H1 (cell line): ENCODE data around the gene CEP41. TPM values are rescaled to one million over a fixed set of nuclear protein-coding genes. Genes with fewer than 3 reads are reported as not detected.
A peak's percentile ranks its signal among the peaks of the same experiment; 100 is the strongest.

Experiments used
- CTCF ChIA-PET: fragments of 300-600 bp; sonication (Branson Sonifier 250); formaldehyde crosslinking; loops from one replicate; lab custom pipeline; 2021; ENCODE audit not compliant: partially characterized antibody; lab: Charles Lee
- POLR2A ChIA-PET: fragments of 300-600 bp; sonication (Branson Sonifier 250); formaldehyde crosslinking; loops from one replicate; lab custom pipeline; 2021; ENCODE audit warnings: inconsistent platforms; ENCODE audit not compliant: partially characterized antibody; lab: Charles Lee
- DNase-seq, 2 experiments: peaks; one replicate each; pipeline versions ENCODE4 v3.0.0 to v3.0.0-alpha.2; 2010 to 2022; ENCODE audit warnings: low spot score in 2 of 2, low read depth in 1 of 2, mixed read lengths in 1 of 2
- FAIRE-seq: peaks from 2 replicates; lab custom pipeline; 2011; peaks lifted over from hg19 to GRCh38; lab: Jason Lieb, UNC
- H2AFZ ChIP-seq: 2 replicates; pipeline ENCODE4 v1.8.1; 2012; ENCODE audit warnings: low read length, inconsistent platforms
- H2AK5ac ChIP-seq: 2 replicates; pipeline ENCODE4 v1.6.1; 2013; ENCODE audit warnings: low read depth, low read length
- H2BK120ac ChIP-seq: replicated peaks from 2 replicates; pipeline ENCODE3; 2013; ENCODE audit warnings: low read depth, low read length, inconsistent platforms
- H2BK12ac ChIP-seq: 2 replicates; pipeline ENCODE4 v1.6.1; 2013; ENCODE audit warnings: low read depth, low read length
- H2BK15ac ChIP-seq: 2 replicates; pipeline ENCODE4 v1.6.1; 2013; ENCODE audit warnings: low read length
- H2BK20ac ChIP-seq: 2 replicates; pipeline ENCODE4 v1.6.1; 2013; ENCODE audit warnings: low read length
- H2BK5ac ChIP-seq: 2 replicates; pipeline ENCODE4 v1.6.1; 2013; ENCODE audit warnings: low read depth, low read length
- H3K14ac ChIP-seq: 2 replicates; pipeline ENCODE4 v1.6.1; 2013; ENCODE audit warnings: inconsistent platforms; ENCODE audit not compliant: insufficient read length
- H3K18ac ChIP-seq: 2 replicates; pipeline ENCODE4 v1.6.1; 2013; ENCODE audit warnings: low read length; ENCODE audit errors: extremely low read depth
- H3K23ac ChIP-seq: 2 replicates; pipeline ENCODE4 v1.6.1; 2013; ENCODE audit warnings: inconsistent platforms; ENCODE audit not compliant: insufficient read length
- H3K23me2 ChIP-seq: 2 replicates; pipeline ENCODE4 v1.6.1; 2013; ENCODE audit warnings: low read depth, low read length
- H3K27ac ChIP-seq: 2 replicates; pipeline ENCODE4 v1.6.1; 2011; ENCODE audit warnings: low read depth, low read length, inconsistent platforms
- H3K27me3 ChIP-seq, 4 experiments: replicated peaks in 1 of 4; 1 replicate in 1 of 4; 2 replicates in 3 of 4; pipeline versions ENCODE4 v1.6.1 to v1.8.1; 2011 to 2013; ENCODE audit warnings: low read length in 3 of 4, mild to moderate bottlenecking in 3 of 4, inconsistent platforms in 2 of 4, mixed read lengths in 2 of 4, moderate library complexity in 1 of 4; ENCODE audit not compliant: control insufficient read depth in 3 of 4, insufficient read depth in 3 of 4; ENCODE audit errors: extremely low read depth in 1 of 4
- H3K36me3 ChIP-seq, 4 experiments: 2 replicates each; pipeline versions ENCODE4 v1.6.1 to v1.8.1; 2011 to 2013; ENCODE audit warnings: mild to moderate bottlenecking in 4 of 4, low read length in 3 of 4, moderate library complexity in 2 of 4, control low read depth in 1 of 4, inconsistent platforms in 1 of 4; ENCODE audit not compliant: insufficient read depth in 4 of 4, control insufficient read depth in 2 of 4
- H3K4ac ChIP-seq: replicated peaks from 2 replicates; pipeline ENCODE3; 2013; ENCODE audit warnings: low read length, low read depth, mixed read lengths, inconsistent platforms; ENCODE audit not compliant: insufficient read length
- H3K4me1 ChIP-seq, 4 experiments: replicated peaks in 1 of 4; 1 replicate in 1 of 4; 2 replicates in 3 of 4; pipeline versions ENCODE4 v1.6.1 to v1.8.1; 2011 to 2013; ENCODE audit warnings: low read length in 3 of 4, inconsistent platforms in 2 of 4, mixed read lengths in 1 of 4; ENCODE audit not compliant: insufficient read depth in 4 of 4, control insufficient read depth in 3 of 4
- H3K4me2 ChIP-seq, 2 experiments: 2 replicates each; pipeline versions ENCODE4 v1.6.1 to v1.8.1; 2011 to 2013; ENCODE audit warnings: low read depth in 2 of 2, low read length in 2 of 2, control low read depth in 1 of 2, inconsistent platforms in 1 of 2, mild to moderate bottlenecking in 1 of 2; ENCODE audit not compliant: insufficient read depth in 1 of 2
- H3K4me3 ChIP-seq, 4 experiments: fragments of 200-600, 300-600 bp in 1 of 4; sonication (generic), shearing (Covaris generic), sonication (Bioruptor Twin) in 1 of 4; 2 replicates each; pipeline versions ENCODE4 v1.5.1 to v1.8.1; 2011 to 2016; ENCODE audit warnings: low read length in 4 of 4, low read depth in 3 of 4, control low read depth in 2 of 4, inconsistent platforms in 2 of 4, mild to moderate bottlenecking in 2 of 4, mixed read lengths in 1 of 4, moderate library complexity in 1 of 4; ENCODE audit not compliant: insufficient read depth in 2 of 4; ENCODE audit errors: extremely low read depth in 1 of 4
- H3K56ac ChIP-seq: replicated peaks from 2 replicates; pipeline ENCODE3; 2013; ENCODE audit warnings: low read depth, mild to moderate bottlenecking, mixed read lengths, low read length, inconsistent platforms; ENCODE audit not compliant: insufficient read length
- H3K79me1 ChIP-seq: 2 replicates; pipeline ENCODE4 v1.6.1; 2013; ENCODE audit warnings: low read depth, low read length, control low read depth
- H3K79me2 ChIP-seq, 2 experiments: 2 replicates each; pipeline versions ENCODE4 v1.6.1 to v1.8.1; 2012 to 2013; ENCODE audit warnings: low read length in 2 of 2, mild to moderate bottlenecking in 2 of 2, inconsistent platforms in 1 of 2; ENCODE audit not compliant: insufficient read depth in 2 of 2, control insufficient read depth in 1 of 2
- H3K9ac ChIP-seq, 4 experiments: replicated peaks in 1 of 4; 1 replicate in 1 of 4; 2 replicates in 3 of 4; pipeline versions ENCODE4 v1.6.1 to v1.8.1; 2011 to 2013; ENCODE audit warnings: low read depth in 3 of 4, low read length in 3 of 4, control low read depth in 2 of 4, mild to moderate bottlenecking in 2 of 4, moderate library complexity in 2 of 4, inconsistent platforms in 1 of 4; ENCODE audit errors: extremely low read depth in 1 of 4
- H3K9me3 ChIP-seq, 2 experiments: 2 replicates each; pipeline versions ENCODE4 v1.6.1 to v1.8.1; 2012 to 2013; ENCODE audit warnings: mild to moderate bottlenecking in 2 of 2, moderate library complexity in 2 of 2, control low read depth in 1 of 2, inconsistent platforms in 1 of 2, low read depth in 1 of 2, low read length in 1 of 2, mixed read lengths in 1 of 2; ENCODE audit not compliant: insufficient read depth in 2 of 2
- H4K20me1 ChIP-seq, 2 experiments: replicated peaks in 1 of 2; 2 replicates each; pipeline versions ENCODE3 to v1.8.1; 2011 to 2013; ENCODE audit warnings: inconsistent platforms in 2 of 2, low read length in 2 of 2, mild to moderate bottlenecking in 1 of 2; ENCODE audit not compliant: insufficient read depth in 2 of 2, control insufficient read depth in 1 of 2
- H4K5ac ChIP-seq: 2 replicates; pipeline ENCODE4 v1.6.1; 2013; ENCODE audit warnings: low read length, low read depth, mixed read lengths, inconsistent platforms; ENCODE audit not compliant: insufficient read length
- H4K8ac ChIP-seq: 2 replicates; pipeline ENCODE4 v1.8.0; 2013; ENCODE audit warnings: mild to moderate bottlenecking, moderate library complexity, low read length, inconsistent platforms; ENCODE audit not compliant: insufficient read depth; ENCODE audit errors: extremely low read depth
- H4K91ac ChIP-seq: replicated peaks from 2 replicates; pipeline ENCODE3; 2013; ENCODE audit warnings: low read length, mixed read lengths, inconsistent platforms; ENCODE audit not compliant: insufficient read length
- CBX5 ChIP-seq: fragments of 300-800, 300-1000 bp; sonication (generic); IDR thresholded peaks from 2 replicates; pipeline ENCODE4 v1.7.1; 2016; ENCODE audit warnings: antibody characterized with exemption, low read length, low read depth
- CEBPB ChIP-seq: IDR thresholded peaks from 2 replicates; pipeline ENCODE4 v1.6.1; 2012; ENCODE audit warnings: low read depth, low read length
- MAX ChIP-seq: IDR thresholded peaks from 2 replicates; pipeline ENCODE4 v1.6.1; 2012; ENCODE audit warnings: inconsistent platforms
- RAD21 ChIP-seq, 2 experiments: IDR thresholded peaks in 1 of 2; conservative IDR thresholded peaks in 1 of 2; 2 replicates each; pipeline ENCODE4 v1.6.1; 2011; ENCODE audit warnings: low read depth in 2 of 2, low read length in 2 of 2, improper control_type of control experiment in 1 of 2, inconsistent platforms in 1 of 2, mild to moderate bottlenecking in 1 of 2, moderate library complexity in 1 of 2
- SIN3A ChIP-seq, 2 experiments: IDR thresholded peaks in 1 of 2; conservative IDR thresholded peaks in 1 of 2; 2 replicates each; pipeline ENCODE4 v1.6.1; 2011 to 2012; ENCODE audit warnings: low read length in 2 of 2, improper control_type of control experiment in 1 of 2, low read depth in 1 of 2, mild to moderate bottlenecking in 1 of 2
- SUZ12 ChIP-seq: fragments of 200-600 bp; sonication (generic); IDR thresholded peaks from 2 replicates; pipeline ENCODE4 v1.6.1; 2012; ENCODE audit warnings: mild to moderate bottlenecking, inconsistent platforms, low read length, moderate library complexity, mixed read lengths
- TAF7 ChIP-seq: optimal IDR thresholded peaks from 2 replicates; pipeline ENCODE3; 2011; ENCODE audit warnings: low read depth, mild to moderate bottlenecking, inconsistent platforms, low read length, moderate library complexity, borderline replicate concordance
- TEAD4 ChIP-seq: IDR thresholded peaks from 2 replicates; pipeline ENCODE4 v1.6.1; 2012; ENCODE audit warnings: low read depth, low read length, inconsistent platforms, mixed read lengths
- WGBS, 2 experiments: shearing (Covaris generic) in 1 of 2; methylation state at CpG; one replicate each; pipeline versions ENCODE4 v1.1.6 to v1.1.7; 2013 to 2015; ENCODE audit warnings: low lambda C conversion rate in 2 of 2, mixed read lengths in 2 of 2, inconsistent platforms in 1 of 2, low coverage in 1 of 2, missing lambda C conversion rate in 1 of 2; ENCODE audit not compliant: insufficient replicate concordance in 2 of 2, insufficient coverage in 1 of 2, insufficient read length in 1 of 2; ENCODE audit errors: extremely low coverage in 1 of 2, missing lambda C conversion rate in 1 of 2; 5-methylcytosine and 5-hydroxymethylcytosine counted together
- polyA plus RNA-seq, 7 experiments: library from polyadenylated mRNA; depleted of rRNA in 3 of 7; stranded (reverse) in 5 of 7; unstranded in 2 of 7; fragments of >200 nt in 5 of 7; fragments of 200-250 nt in 2 of 7; gene quantifications; 1 replicate in 5 of 7; 2 replicates in 1 of 7; 4 replicates in 1 of 7; pipeline versions ENCODE4 v1.2.1 to v1.2.3, GENCODE V29; 2011 to 2013; ENCODE audit warnings: missing spikeins in 2 of 7, mixed read lengths in 2 of 7
- total RNA-seq: library from RNA; stranded (reverse); fragmentation: NEBNext Ultra II Directional; extraction: Animal tissue kit (Norgen Biotek cat#: 25700); gene quantifications from 2 replicates; pipeline ENCODE4 v1.2.1, GENCODE V29; 2021

Gene CEP41
- total and polyA plus RNA-seq, 2 of the 8 experiments (the other 6 are each of a cell fraction or from before 2014, with no cell fraction given), result 9.3 to 12.8 TPM

- H3K27me3 ChIP-seq, result no peaks in the 10 kb centered on the region
- no peak overlapping the region for H2BK15ac ChIP-seq
- no peak overlapping the region for H2BK12ac ChIP-seq
- H3K4me1 ChIP-seq, result no peaks in the 10 kb centered on the region
- CTCF ChIA-PET, result interaction anchor here (0.6 to 1.3 kb wide), 2 partner anchors 111 to 1557 kb away, joined by 3 to 4 read pairs; no protein-coding TSS in a partner anchor
- no peak overlapping the region for H3K23ac ChIP-seq
- FAIRE-seq, result no peak
- H3K79me1 ChIP-seq, result no peaks in the 10 kb centered on the region
- no peak overlapping the region for H2BK120ac ChIP-seq
- H3K9ac ChIP-seq, result no peak overlapping the region
- no peak overlapping the region for H3K18ac ChIP-seq
- H4K8ac ChIP-seq, result no peak overlapping the region
- no peak overlapping the region for H3K27ac ChIP-seq
- no peaks in the 10 kb centered on the region for H3K23me2 ChIP-seq
- 100% methylated on average over 2 of the region's 2 CpGs; no CpG with 5 or more reads in 1 of the 2 experiments for WGBS, 2 experiments
- H2AFZ ChIP-seq, result no peak overlapping the region
- H2AK5ac ChIP-seq, result no peak overlapping the region
- no peak overlapping the region for H3K4me2 ChIP-seq
- no peak overlapping the region for H4K5ac ChIP-seq
- no peaks in the 10 kb centered on the region for H3K79me2 ChIP-seq
- H3K4me3 ChIP-seq, result no peak overlapping the region
- no peak overlapping the region for H3K4ac ChIP-seq
- H4K91ac ChIP-seq, result no peak overlapping the region
- POLR2A ChIA-PET, result no interaction called here
- no peak overlapping the region for H3K56ac ChIP-seq
- no peak overlapping the region for H2BK5ac ChIP-seq
- H3K9me3 ChIP-seq, result no peaks in the 10 kb centered on the region
- DNase-seq, result peak in 1 of 2 experiments; percentile 17
- H3K14ac ChIP-seq, result no peak overlapping the region
- no peaks in the 10 kb centered on the region for H3K36me3 ChIP-seq
- no peak overlapping the region for H2BK20ac ChIP-seq
- H4K20me1 ChIP-seq, result no peaks in the 10 kb centered on the region
- TF ChIP-seq SIN3A (conservative IDR thresholded peaks at IDR 0.05 in 1 of 2, IDR thresholded peaks at IDR 0.05 in 1 of 2; ENCODE audit: low read depth in 1 of 2, low read length in 2 of 2) (no peak), CEBPB (no peak), MAX (no peak), SUZ12 (no peak), TEAD4 (no peak), RAD21 (IDR thresholded peaks at IDR 0.05 in 1 of 2, conservative IDR thresholded peaks at IDR 0.05 in 1 of 2; ENCODE audit: low read depth in 2 of 2, low read length in 2 of 2) (no peak), TAF7 (no peak), CBX5 (no peak)
These were observed 52.1 kb downstream of the CEP41 start for GRCh38 chr7:130388671-130389070.
